ENCODE measurements around the gene PDE2A.

DNA sequence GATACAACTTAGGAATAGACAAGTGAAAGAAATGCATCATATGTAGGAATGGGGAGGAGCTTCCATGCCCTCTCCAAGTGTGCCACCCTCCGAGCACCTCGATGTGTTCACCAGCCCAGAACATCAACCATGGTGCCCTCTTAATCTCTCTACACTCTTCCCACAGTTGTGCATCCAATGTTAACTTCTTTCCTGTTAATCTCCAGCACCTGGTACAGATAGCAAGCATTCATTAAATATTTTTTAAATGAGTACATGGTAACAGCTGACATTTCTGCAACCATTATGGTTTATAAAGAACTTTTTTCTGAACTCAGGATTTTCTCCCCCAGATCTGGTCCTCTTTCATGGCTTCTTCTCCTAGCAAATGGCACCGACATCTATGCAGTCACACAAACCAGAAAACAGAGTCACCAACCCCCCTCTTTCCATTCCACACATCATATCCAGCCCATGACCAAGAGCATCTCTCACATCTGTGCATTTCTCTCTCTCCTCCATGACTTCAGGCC lies 121.8 kb downstream of the PDE2A start:
- TF ChIP-seq CTCF (IDR thresholded peaks at IDR 0.05), result no peak
- no peak for TF ChIP-seq POLR2AphosphoS5 (IDR thresholded peaks at IDR 0.05)

Data from breast epithelium (tissue), 3 donors.